Endothelial cell of umbilical vein (primary cell): ENCODE measurements around the gene PARP1. TPM values are rescaled to one million over a fixed set of nuclear protein-coding genes. Genes with fewer than 3 reads are reported as not detected.

Source experiments
- BruUV-seq: library from RNA; stranded (reverse); fragments of 400-500 nt; replicated peaks from 2 replicates; lab custom pipeline; 2021; lab: Mats Ljungman, UMichigan
- CTCF ChIA-PET: fragments of 300-600, 350-600 bp; sonication (Branson Sonifier 250); formaldehyde crosslinking; loops from one replicate; lab custom pipeline; 2021; ENCODE audit warnings: antibody characterized with exemption, inconsistent platforms; lab: Charles Lee
- POLR2A ChIA-PET: fragments of 300-600, 350-600 bp; sonication (Branson Sonifier 250); formaldehyde crosslinking; loops from one replicate; lab custom pipeline; 2021; ENCODE audit warnings: antibody characterized with exemption, inconsistent platforms; lab: Charles Lee
- DNase-seq: peaks from one replicate; pipeline ENCODE4 v3.0.0-alpha.2; 2011; ENCODE audit warnings: low read depth, low spot score
- FAIRE-seq: peaks from 2 replicates; lab custom pipeline; 2011; peaks lifted over from hg19 to GRCh38; lab: Jason Lieb, UNC
- H2AFZ ChIP-seq: 2 replicates; pipeline ENCODE4 v1.6.0; 2012; ENCODE audit warnings: low read depth, low read length, control low read depth, inconsistent platforms
- H3K27ac ChIP-seq: 2 replicates; pipeline ENCODE4 v1.5.1; 2011; ENCODE audit warnings: low read depth, mild to moderate bottlenecking, control low read depth, low read length, moderate library complexity; ENCODE audit not compliant: insufficient read depth
- H3K27me3 ChIP-seq, 2 experiments: 2 replicates each; pipeline versions ENCODE4 v1.6.0 to v1.6.1; 2011; ENCODE audit warnings: low read length in 2 of 2, mixed read lengths in 1 of 2; ENCODE audit not compliant: control insufficient read depth in 2 of 2, insufficient read depth in 2 of 2
- H3K36me3 ChIP-seq, 2 experiments: 2 replicates in 1 of 2; 3 replicates in 1 of 2; pipeline ENCODE4 v1.5.1; 2011; ENCODE audit warnings: low read length in 2 of 2, mild to moderate bottlenecking in 1 of 2, moderate library complexity in 1 of 2; ENCODE audit not compliant: control insufficient read depth in 2 of 2, insufficient read depth in 2 of 2; ENCODE audit errors: extremely low read depth in 1 of 2
- H3K4me1 ChIP-seq: 3 replicates; pipeline ENCODE4 v1.5.1; 2011; ENCODE audit warnings: mild to moderate bottlenecking, low read length; ENCODE audit not compliant: control insufficient read depth, insufficient read depth; ENCODE audit errors: extremely low read depth
- H3K4me2 ChIP-seq: 2 replicates; pipeline ENCODE4 v1.6.1; 2011; ENCODE audit warnings: low read length, control low read depth, mixed read lengths; ENCODE audit not compliant: insufficient read depth
- H3K4me3 ChIP-seq, 3 experiments: fragments of 200-600 bp in 1 of 3; sonication (generic), shearing (Covaris generic) in 1 of 3; replicated peaks in 1 of 3; 2 replicates each; pipeline ENCODE4 v1.5.1; 2011 to 2016; ENCODE audit warnings: control low read depth in 3 of 3, low read length in 3 of 3, mild to moderate bottlenecking in 2 of 3, inconsistent platforms in 1 of 3, low read depth in 1 of 3, moderate library complexity in 1 of 3; ENCODE audit not compliant: insufficient read depth in 1 of 3
- H3K79me2 ChIP-seq: 2 replicates; pipeline ENCODE4 v1.6.0; 2012; ENCODE audit warnings: low read length, inconsistent platforms; ENCODE audit not compliant: control insufficient read depth, insufficient read depth
- H3K9ac ChIP-seq: replicated peaks from 2 replicates; pipeline ENCODE3; 2011; ENCODE audit warnings: low read length, control low read depth; ENCODE audit not compliant: insufficient read depth; ENCODE audit errors: extremely low read depth
- H3K9me1 ChIP-seq: replicated peaks from 3 replicates; pipeline ENCODE4 v1.6.0; 2011; ENCODE audit warnings: mild to moderate bottlenecking, low read length; ENCODE audit not compliant: control insufficient read depth, insufficient read depth; ENCODE audit errors: extremely low read depth
- H3K9me3 ChIP-seq: replicated peaks from 2 replicates; pipeline ENCODE4 v1.5.1; 2012; ENCODE audit warnings: low read length, inconsistent platforms; ENCODE audit not compliant: control insufficient read depth, insufficient read depth
- H4K20me1 ChIP-seq: replicated peaks from 2 replicates; pipeline ENCODE3; 2011; ENCODE audit warnings: mild to moderate bottlenecking, low read length; ENCODE audit not compliant: control insufficient read depth, insufficient read depth; ENCODE audit errors: extremely low read depth
- CTCF ChIP-seq, 2 donors: IDR thresholded peaks; 1 replicate in 1 of 2; 2 replicates in 1 of 2; pipeline ENCODE4 v1.5.1; 2011; ENCODE audit warnings: low read length in 2 of 2, mild to moderate bottlenecking in 2 of 2, moderate library complexity in 2 of 2, control low read depth in 1 of 2, inconsistent platforms in 1 of 2, low read depth in 1 of 2; ENCODE audit not compliant: insufficient read depth in 1 of 2; ENCODE audit errors: extremely low read depth in 1 of 2
- EZH2 ChIP-seq: IDR thresholded peaks from 2 replicates; pipeline ENCODE4 v1.6.1; 2012; ENCODE audit warnings: borderline replicate concordance, low read depth, mild to moderate bottlenecking, moderate library complexity, low read length, inconsistent platforms; ENCODE audit not compliant: severe bottlenecking
- FOS ChIP-seq: IDR thresholded peaks from 2 replicates; pipeline ENCODE4 v1.6.1; 2011; ENCODE audit warnings: mild to moderate bottlenecking, low read length, moderate library complexity, borderline replicate concordance; ENCODE audit not compliant: insufficient read depth
- GATA2 ChIP-seq: IDR thresholded peaks from 2 replicates; pipeline ENCODE4 v1.7.0; 2011; ENCODE audit warnings: low read depth, mild to moderate bottlenecking, moderate library complexity, mixed read lengths, low read length; ENCODE audit not compliant: insufficient read length, insufficient read depth
- JUN ChIP-seq: IDR thresholded peaks from 2 replicates; pipeline ENCODE4 v1.6.1; 2011; ENCODE audit warnings: borderline replicate concordance, low read depth; ENCODE audit not compliant: insufficient read length, insufficient read depth
- MYC ChIP-seq: IDR thresholded peaks from one replicate; pipeline ENCODE4 v1.6.1; 2011; ENCODE audit warnings: mild to moderate bottlenecking, low read depth, low read length
- POLR2A ChIP-seq: IDR thresholded peaks from 2 replicates; pipeline ENCODE4 v1.6.1; 2012; ENCODE audit warnings: low read depth, mild to moderate bottlenecking, control low read depth, low read length
- POLR2AphosphoS5 ChIP-seq: IDR thresholded peaks from 2 replicates; pipeline ENCODE4 v1.6.1; 2012; ENCODE audit warnings: low read depth, mild to moderate bottlenecking, control low read depth, low read length, moderate library complexity; ENCODE audit not compliant: insufficient read depth
- dilution Hi-C: fragments of 300-500 bp; cut with MboI; formaldehyde crosslinking; loops from one replicate; pipeline ENCODE4 v1.15.0; 2019; ENCODE audit warnings: low sequenced_read_pairs; ENCODE audit not compliant: extremely low pct_ligation_motif_present
- intact Hi-C: fragments of 100-400 bp; cut with micrococcal nuclease; formaldehyde crosslinking; loops from one replicate; pipeline ENCODE4 v1.10.0; 2022
- polyA plus RNA-seq, 4 experiments: library from polyadenylated mRNA; depleted of rRNA in 3 of 4; stranded (reverse) in 3 of 4; unstranded in 1 of 4; fragments of >200 nt; gene quantifications; 2 replicates each; pipeline versions ENCODE4 v1.2.1 to v1.2.3, GENCODE V29; 2011 to 2012; ENCODE audit warnings: missing spikeins in 1 of 4
- total RNA-seq: library from RNA; stranded (reverse); gene quantifications from 2 replicates; pipeline ENCODE4 v1.2.3, GENCODE V29; 2021
- TF ChIP-seq, protein P1 (sequence below): IDR thresholded peaks from 2 replicates; pipeline ENCODE4 v1.6.1; 2011; ENCODE audit not compliant: insufficient read depth, insufficient read length

The PARP1 gene
- total and polyA plus RNA-seq, 2 donors (not counting 3 experiments of a cell fraction or from before 2014, with no cell fraction given) = 136 to 160 TPM

GRCh38 chr1:226397955-226398636 lies 9.8 kb downstream of the PARP1 start:
- H4K20me1 ChIP-seq = peaks cover 3% of the 10 kb centered on the region
- no peak for FAIRE-seq

More at GRCh38 chr1:226397955-226398636, 9.8 kb downstream of the PARP1 start:
- Histone ChIP-seq H3K27me3 (no peaks in the 10 kb centered on the region), H3K4me2 (no peak overlapping the region), H2AFZ (no peak overlapping the region), H3K36me3 (peaks cover 7 to 14% of the 10 kb centered on the region in 2 experiments), H3K27ac (no peak overlapping the region), H3K4me1 (no peaks in the 10 kb centered on the region), H3K9me3 (no peaks in the 10 kb centered on the region), H3K4me3 (no peak overlapping the region), H3K79me2 (peaks cover 69% of the 10 kb centered on the region), H3K9me1 (no peaks in the 10 kb centered on the region), H3K9ac (no peak overlapping the region)
- TF ChIP-seq MYC (no peak), POLR2A (no peak), GATA2 (no peak), JUN (no peak), POLR2AphosphoS5 (no peak), EZH2 (no peak), CTCF (IDR thresholded peaks at IDR 0.05; ENCODE audit: extremely low read depth in 1 of 2, insufficient read depth in 1 of 2, low read depth in 1 of 2, low read length in 2 of 2) (no peak), FOS (no peak)
- TF ChIP-seq, protein P1, sequence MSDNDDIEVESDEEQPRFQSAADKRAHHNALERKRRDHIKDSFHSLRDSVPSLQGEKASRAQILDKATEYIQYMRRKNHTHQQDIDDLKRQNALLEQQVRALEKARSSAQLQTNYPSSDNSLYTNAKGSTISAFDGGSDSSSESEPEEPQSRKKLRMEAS = no peak
- no peak for DNase-seq
- ChIA-PET POLR2A (no interaction called here), CTCF (interaction anchor here (0.7 kb wide), 1 partner anchor 10 kb away, joined by 4 read pairs; the partner anchor contains the start of gene PARP1)
- BruUV-seq = no TSS peak
- dilution Hi-C loops (no loop called here), intact Hi-C loops (no loop called here)
